ENCODE measurements around the gene BLID. TPM values are rescaled to one million over a fixed set of nuclear protein-coding genes. Genes with fewer than 3 reads are reported as not detected.

Gene BLID
- total RNA-seq, 1 experiment from 2014 or later: 0.10 TPM

DNA sequence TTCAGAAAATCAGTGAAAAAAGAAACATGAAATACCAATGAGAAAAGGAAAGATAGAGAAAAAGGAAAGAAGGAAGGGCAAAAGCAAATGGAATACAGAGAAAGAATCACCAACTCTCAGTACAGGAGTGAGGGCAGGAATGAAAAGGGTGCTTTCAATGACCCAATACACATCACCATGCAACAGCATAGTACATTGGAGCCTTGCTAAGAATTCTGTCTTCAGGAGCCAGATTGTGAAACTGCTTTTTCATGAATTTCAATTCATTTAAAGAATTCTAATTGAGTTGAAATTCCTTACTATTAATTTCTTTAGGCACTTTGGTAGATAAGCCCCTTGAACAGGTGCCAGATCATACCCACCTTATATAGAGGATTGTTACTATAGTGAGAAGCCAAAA is 34.9 kb downstream of the BLID start:
- no peak for DNase-seq (ENCODE audit: low spot score)

DNA sequence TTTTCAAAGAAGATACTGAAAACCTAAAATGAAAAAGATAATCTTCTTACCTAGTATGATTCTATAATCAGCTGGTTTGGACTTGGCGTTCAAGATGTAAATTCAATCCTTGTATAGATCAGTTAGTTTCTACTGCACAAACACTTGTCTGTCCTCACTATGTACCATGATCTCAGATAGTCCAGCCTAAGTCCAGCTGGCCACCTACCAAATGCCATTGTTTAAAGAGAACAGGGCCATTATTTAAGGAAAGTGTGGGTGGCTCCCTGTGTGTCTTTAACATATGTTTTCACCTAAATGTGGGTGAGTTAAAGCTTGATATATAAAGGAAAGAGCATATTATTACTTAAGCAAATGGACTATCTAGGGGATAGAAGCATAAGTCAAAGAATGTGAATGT is 38.6 kb downstream of the BLID start:
- DNase-seq (ENCODE audit: low spot score): no peak

DNA sequence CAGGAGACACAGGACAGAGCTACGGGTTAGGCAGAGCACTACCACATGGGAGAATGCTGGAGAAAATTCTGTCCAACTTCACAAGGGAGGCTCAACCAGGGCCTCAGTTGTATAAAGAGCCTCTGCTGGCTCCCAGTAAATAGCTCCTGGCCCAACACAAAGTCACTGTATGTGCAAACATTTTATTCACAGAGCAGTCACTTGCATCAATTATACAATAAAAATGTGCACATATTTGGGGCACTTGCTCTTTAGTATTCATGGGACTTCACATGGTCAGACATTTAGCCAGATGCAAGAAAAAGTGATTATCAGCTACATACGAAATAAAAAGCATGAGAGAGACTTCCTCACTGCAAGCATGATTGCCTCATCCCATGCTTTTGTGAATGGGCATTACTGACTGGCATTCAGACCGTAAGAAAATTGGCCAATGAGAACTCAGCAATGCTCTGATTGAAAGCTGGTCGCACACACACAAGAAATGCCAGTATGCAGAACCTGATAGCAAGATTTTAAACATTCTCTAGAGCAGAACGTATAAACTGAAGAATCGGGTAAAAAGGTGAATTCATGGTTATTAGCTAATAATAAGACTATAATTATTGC is 39.4 kb downstream of the BLID start:
- no peak for DNase-seq (ENCODE audit: low spot score)

DNA sequence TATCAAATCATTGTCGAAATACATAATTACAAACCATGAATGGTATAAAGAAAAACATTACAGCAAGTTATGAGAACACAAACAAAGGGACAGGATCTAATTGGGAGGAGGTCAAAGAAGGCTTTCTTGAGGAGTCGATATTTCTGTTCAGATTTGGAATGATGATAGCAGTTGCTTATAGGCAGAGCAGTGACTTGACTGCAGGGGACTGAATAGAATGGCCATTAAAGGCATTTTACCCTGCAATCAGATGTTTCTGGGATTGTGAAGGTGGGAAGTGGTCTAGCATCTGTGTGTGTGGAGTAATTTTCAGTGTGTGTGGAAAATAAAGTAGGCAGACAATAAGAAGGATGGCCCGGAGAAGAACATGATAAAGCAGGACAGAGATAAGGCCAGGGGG is 41.0 kb downstream of the BLID start:
- DNase-seq (ENCODE audit: low spot score): no peak

DNA sequence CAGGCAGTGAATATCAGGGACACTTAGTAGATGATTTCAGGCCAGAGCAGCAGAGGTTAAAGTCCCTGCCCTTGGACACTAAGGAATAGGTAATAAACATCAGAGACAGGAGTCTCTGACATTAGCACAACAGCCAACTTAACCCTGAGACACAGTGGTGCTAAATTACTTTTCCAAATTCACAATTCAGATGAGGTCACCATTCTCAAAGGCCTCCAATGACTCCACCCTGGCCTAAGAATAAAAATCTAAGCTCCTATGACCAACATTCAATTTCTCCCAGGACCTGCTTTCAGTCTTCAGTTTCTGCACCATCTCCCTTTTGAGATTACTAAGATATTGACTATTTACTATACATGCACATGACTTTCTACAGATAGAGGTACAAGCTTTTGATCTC is 42.0 kb downstream of the BLID start:
- DNase-seq (ENCODE audit: low spot score): no peak

DNA sequence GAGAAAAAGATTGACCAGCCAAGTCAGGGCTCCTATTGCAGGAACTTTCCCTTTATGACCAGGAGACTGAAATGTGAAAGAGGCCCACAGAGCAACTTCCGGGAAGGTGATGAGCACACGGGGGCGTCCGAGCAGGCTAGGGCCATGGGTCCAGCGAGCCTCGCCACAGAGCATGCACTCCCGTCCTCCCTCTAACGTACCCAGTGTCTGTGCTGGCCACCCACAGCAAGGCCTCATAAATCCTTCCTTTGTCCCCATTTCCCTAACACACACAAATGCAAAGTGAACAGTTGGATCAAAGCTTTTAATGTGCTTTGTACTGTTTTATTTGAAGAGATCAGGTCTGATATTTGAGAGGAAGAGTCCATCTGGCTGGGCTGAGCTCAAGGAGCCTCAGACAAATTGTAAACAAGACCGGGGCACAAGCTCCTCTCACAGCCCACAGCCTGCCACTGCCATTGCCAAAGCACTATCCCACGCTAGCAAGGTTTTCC is 44.3 kb downstream of the BLID start:
- DNase-seq (ENCODE audit: low spot score): no peak

DNA sequence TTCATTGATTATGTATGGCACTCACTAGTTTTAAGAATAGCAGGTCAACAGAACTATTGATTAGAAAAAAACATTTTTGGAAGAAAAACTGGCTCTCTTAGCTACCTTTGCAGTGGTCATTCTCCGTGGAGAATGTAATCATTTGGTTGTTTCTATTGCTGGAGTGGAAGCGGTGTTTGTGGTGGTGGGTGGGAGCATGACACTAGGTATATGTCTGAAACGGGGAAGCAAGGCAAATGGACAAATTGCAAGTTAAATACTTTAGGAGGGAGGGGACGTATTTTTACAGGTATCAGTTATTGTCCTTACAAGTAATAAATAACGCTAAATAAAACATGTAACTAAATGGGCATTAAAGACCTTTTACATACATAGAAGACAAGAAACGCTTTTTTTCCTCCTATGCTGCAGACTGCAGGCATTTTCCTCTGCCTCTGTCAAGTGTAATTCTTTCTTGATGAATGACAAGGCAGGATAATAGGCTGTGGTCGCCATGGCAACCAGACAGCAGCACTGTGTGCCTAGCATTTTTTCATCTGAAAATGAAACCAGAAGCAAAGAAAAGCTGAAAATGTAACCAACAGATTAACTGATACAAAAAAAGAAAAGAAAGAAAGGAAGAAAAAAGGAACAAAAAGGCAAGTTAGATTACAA is 46.2 kb downstream of the BLID start:
- DNase-seq (ENCODE audit: low spot score): peak; percentile 50

DNA sequence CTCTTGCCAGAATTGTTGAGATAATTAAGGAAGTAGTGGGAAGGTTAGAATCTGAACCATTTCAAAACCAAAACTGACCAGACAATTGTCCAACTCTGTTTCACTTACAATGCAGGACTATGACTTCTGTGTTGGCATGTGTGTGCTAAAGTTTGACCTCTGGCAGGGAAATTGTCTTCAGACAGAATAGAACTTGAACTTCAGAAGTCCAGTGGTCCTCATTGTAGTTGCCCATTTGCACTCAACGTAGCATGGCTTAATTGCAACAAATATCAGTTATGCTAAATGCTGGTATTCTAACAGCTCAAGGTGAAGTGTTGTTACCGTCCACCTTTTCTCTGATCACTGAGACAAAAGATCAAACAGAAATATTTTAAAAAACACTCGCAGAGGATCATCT is 47.2 kb downstream of the BLID start:
- no peak for DNase-seq (ENCODE audit: low spot score)

DNA sequence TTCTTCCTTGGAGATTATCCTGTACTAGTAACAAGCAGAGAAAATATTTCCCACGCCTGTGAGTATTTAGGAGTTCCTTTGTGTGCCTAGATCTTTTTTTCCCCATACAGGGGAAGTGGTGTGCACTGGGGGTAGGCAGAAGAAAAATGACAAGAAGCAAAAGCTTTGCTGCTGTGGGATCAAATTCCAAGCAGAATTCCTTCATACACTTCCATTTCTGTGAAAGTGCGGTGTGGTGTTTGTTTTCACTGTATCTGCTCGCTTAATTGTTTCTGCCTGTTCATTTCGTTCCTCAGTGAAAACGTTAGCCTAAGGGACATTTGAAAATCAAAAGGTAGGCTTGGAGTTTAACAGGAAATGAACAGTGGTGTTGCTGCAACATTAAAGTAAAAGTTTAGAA is 47.9 kb downstream of the BLID start:
- no peak for DNase-seq (ENCODE audit: low spot score)

All from H4 (cell line).